H1 (cell line): ENCODE data around the gene SMARCD2. TPM values are rescaled to one million over a fixed set of nuclear protein-coding genes. Genes with fewer than 3 reads are reported as not detected.

Source experiments
- CTCF ChIA-PET: fragments of 300-600 bp; sonication (Branson Sonifier 250); formaldehyde crosslinking; loops from one replicate; lab custom pipeline; 2021; ENCODE audit not compliant: partially characterized antibody; lab: Charles Lee
- POLR2A ChIA-PET: fragments of 300-600 bp; sonication (Branson Sonifier 250); formaldehyde crosslinking; loops from one replicate; lab custom pipeline; 2021; ENCODE audit warnings: inconsistent platforms; ENCODE audit not compliant: partially characterized antibody; lab: Charles Lee
- DNase-seq, 2 experiments: peaks; one replicate each; pipeline versions ENCODE4 v3.0.0 to v3.0.0-alpha.2; 2010 to 2022; ENCODE audit warnings: low spot score in 2 of 2, low read depth in 1 of 2, mixed read lengths in 1 of 2
- FAIRE-seq: peaks from 2 replicates; lab custom pipeline; 2011; peaks lifted over from hg19 to GRCh38; lab: Jason Lieb, UNC
- H2AFZ ChIP-seq: 2 replicates; pipeline ENCODE4 v1.8.1; 2012; ENCODE audit warnings: low read length, inconsistent platforms
- H2AK5ac ChIP-seq: 2 replicates; pipeline ENCODE4 v1.6.1; 2013; ENCODE audit warnings: low read depth, low read length
- H2BK120ac ChIP-seq: replicated peaks from 2 replicates; pipeline ENCODE3; 2013; ENCODE audit warnings: low read depth, low read length, inconsistent platforms
- H2BK12ac ChIP-seq: 2 replicates; pipeline ENCODE4 v1.6.1; 2013; ENCODE audit warnings: low read depth, low read length
- H2BK15ac ChIP-seq: 2 replicates; pipeline ENCODE4 v1.6.1; 2013; ENCODE audit warnings: low read length
- H2BK20ac ChIP-seq: 2 replicates; pipeline ENCODE4 v1.6.1; 2013; ENCODE audit warnings: low read length
- H2BK5ac ChIP-seq: 2 replicates; pipeline ENCODE4 v1.6.1; 2013; ENCODE audit warnings: low read depth, low read length
- H3K14ac ChIP-seq: 2 replicates; pipeline ENCODE4 v1.6.1; 2013; ENCODE audit warnings: inconsistent platforms; ENCODE audit not compliant: insufficient read length
- H3K18ac ChIP-seq: 2 replicates; pipeline ENCODE4 v1.6.1; 2013; ENCODE audit warnings: low read length; ENCODE audit errors: extremely low read depth
- H3K23ac ChIP-seq: 2 replicates; pipeline ENCODE4 v1.6.1; 2013; ENCODE audit warnings: inconsistent platforms; ENCODE audit not compliant: insufficient read length
- H3K23me2 ChIP-seq: 2 replicates; pipeline ENCODE4 v1.6.1; 2013; ENCODE audit warnings: low read depth, low read length
- H3K27ac ChIP-seq: 2 replicates; pipeline ENCODE4 v1.6.1; 2011; ENCODE audit warnings: low read depth, low read length, inconsistent platforms
- H3K27me3 ChIP-seq, 4 experiments: replicated peaks in 1 of 4; 1 replicate in 1 of 4; 2 replicates in 3 of 4; pipeline versions ENCODE4 v1.6.1 to v1.8.1; 2011 to 2013; ENCODE audit warnings: low read length in 3 of 4, mild to moderate bottlenecking in 3 of 4, inconsistent platforms in 2 of 4, mixed read lengths in 2 of 4, moderate library complexity in 1 of 4; ENCODE audit not compliant: control insufficient read depth in 3 of 4, insufficient read depth in 3 of 4; ENCODE audit errors: extremely low read depth in 1 of 4
- H3K36me3 ChIP-seq, 4 experiments: 2 replicates each; pipeline versions ENCODE4 v1.6.1 to v1.8.1; 2011 to 2013; ENCODE audit warnings: mild to moderate bottlenecking in 4 of 4, low read length in 3 of 4, moderate library complexity in 2 of 4, control low read depth in 1 of 4, inconsistent platforms in 1 of 4; ENCODE audit not compliant: insufficient read depth in 4 of 4, control insufficient read depth in 2 of 4
- H3K4ac ChIP-seq: replicated peaks from 2 replicates; pipeline ENCODE3; 2013; ENCODE audit warnings: low read length, low read depth, mixed read lengths, inconsistent platforms; ENCODE audit not compliant: insufficient read length
- H3K4me1 ChIP-seq, 4 experiments: replicated peaks in 1 of 4; 1 replicate in 1 of 4; 2 replicates in 3 of 4; pipeline versions ENCODE4 v1.6.1 to v1.8.1; 2011 to 2013; ENCODE audit warnings: low read length in 3 of 4, inconsistent platforms in 2 of 4, mixed read lengths in 1 of 4; ENCODE audit not compliant: insufficient read depth in 4 of 4, control insufficient read depth in 3 of 4
- H3K4me2 ChIP-seq, 2 experiments: 2 replicates each; pipeline versions ENCODE4 v1.6.1 to v1.8.1; 2011 to 2013; ENCODE audit warnings: low read depth in 2 of 2, low read length in 2 of 2, control low read depth in 1 of 2, inconsistent platforms in 1 of 2, mild to moderate bottlenecking in 1 of 2; ENCODE audit not compliant: insufficient read depth in 1 of 2
- H3K4me3 ChIP-seq, 4 experiments: fragments of 200-600, 300-600 bp in 1 of 4; sonication (generic), shearing (Covaris generic), sonication (Bioruptor Twin) in 1 of 4; 2 replicates each; pipeline versions ENCODE4 v1.5.1 to v1.8.1; 2011 to 2016; ENCODE audit warnings: low read length in 4 of 4, low read depth in 3 of 4, control low read depth in 2 of 4, inconsistent platforms in 2 of 4, mild to moderate bottlenecking in 2 of 4, mixed read lengths in 1 of 4, moderate library complexity in 1 of 4; ENCODE audit not compliant: insufficient read depth in 2 of 4; ENCODE audit errors: extremely low read depth in 1 of 4
- H3K56ac ChIP-seq: replicated peaks from 2 replicates; pipeline ENCODE3; 2013; ENCODE audit warnings: low read depth, mild to moderate bottlenecking, mixed read lengths, low read length, inconsistent platforms; ENCODE audit not compliant: insufficient read length
- H3K79me1 ChIP-seq: 2 replicates; pipeline ENCODE4 v1.6.1; 2013; ENCODE audit warnings: low read depth, low read length, control low read depth
- H3K79me2 ChIP-seq, 2 experiments: 2 replicates each; pipeline versions ENCODE4 v1.6.1 to v1.8.1; 2012 to 2013; ENCODE audit warnings: low read length in 2 of 2, mild to moderate bottlenecking in 2 of 2, inconsistent platforms in 1 of 2; ENCODE audit not compliant: insufficient read depth in 2 of 2, control insufficient read depth in 1 of 2
- H3K9ac ChIP-seq, 4 experiments: replicated peaks in 1 of 4; 1 replicate in 1 of 4; 2 replicates in 3 of 4; pipeline versions ENCODE4 v1.6.1 to v1.8.1; 2011 to 2013; ENCODE audit warnings: low read depth in 3 of 4, low read length in 3 of 4, control low read depth in 2 of 4, mild to moderate bottlenecking in 2 of 4, moderate library complexity in 2 of 4, inconsistent platforms in 1 of 4; ENCODE audit errors: extremely low read depth in 1 of 4
- H3K9me3 ChIP-seq, 2 experiments: 2 replicates each; pipeline versions ENCODE4 v1.6.1 to v1.8.1; 2012 to 2013; ENCODE audit warnings: mild to moderate bottlenecking in 2 of 2, moderate library complexity in 2 of 2, control low read depth in 1 of 2, inconsistent platforms in 1 of 2, low read depth in 1 of 2, low read length in 1 of 2, mixed read lengths in 1 of 2; ENCODE audit not compliant: insufficient read depth in 2 of 2
- H4K20me1 ChIP-seq, 2 experiments: replicated peaks in 1 of 2; 2 replicates each; pipeline versions ENCODE3 to v1.8.1; 2011 to 2013; ENCODE audit warnings: inconsistent platforms in 2 of 2, low read length in 2 of 2, mild to moderate bottlenecking in 1 of 2; ENCODE audit not compliant: insufficient read depth in 2 of 2, control insufficient read depth in 1 of 2
- H4K5ac ChIP-seq: 2 replicates; pipeline ENCODE4 v1.6.1; 2013; ENCODE audit warnings: low read length, low read depth, mixed read lengths, inconsistent platforms; ENCODE audit not compliant: insufficient read length
- H4K8ac ChIP-seq: 2 replicates; pipeline ENCODE4 v1.8.0; 2013; ENCODE audit warnings: mild to moderate bottlenecking, moderate library complexity, low read length, inconsistent platforms; ENCODE audit not compliant: insufficient read depth; ENCODE audit errors: extremely low read depth
- H4K91ac ChIP-seq: replicated peaks from 2 replicates; pipeline ENCODE3; 2013; ENCODE audit warnings: low read length, mixed read lengths, inconsistent platforms; ENCODE audit not compliant: insufficient read length
- CBX8 ChIP-seq: fragments of 300-800, 300-1000 bp; sonication (generic); IDR thresholded peaks from 2 replicates; pipeline ENCODE4 v1.7.1; 2016; ENCODE audit warnings: low read depth, low read length, borderline replicate concordance
- EP300 ChIP-seq, 2 experiments: IDR thresholded peaks; 1 replicate in 1 of 2; 2 replicates in 1 of 2; pipeline ENCODE4 v1.6.1; 2011 to 2012; ENCODE audit warnings: low read depth in 2 of 2, low read length in 2 of 2, mild to moderate bottlenecking in 2 of 2, borderline replicate concordance in 1 of 2, inconsistent platforms in 1 of 2, moderate library complexity in 1 of 2
- KDM1A ChIP-seq: fragments of 200-600, 300-600 bp; sonication (generic); IDR thresholded peaks from 2 replicates; pipeline ENCODE4 v1.7.1; 2016; ENCODE audit warnings: mild to moderate bottlenecking, low read length, borderline replicate concordance
- MAFK ChIP-seq: IDR thresholded peaks from 2 replicates; pipeline ENCODE4 v1.6.1; 2012; ENCODE audit warnings: low read depth, mild to moderate bottlenecking, improper control_type of control experiment, low read length
- RNF2 ChIP-seq: fragments of 200-900, 300-1000 bp; sonication (generic); IDR thresholded peaks from 2 replicates; pipeline ENCODE4 v1.7.1; 2016; ENCODE audit warnings: borderline replicate concordance, low read depth, mild to moderate bottlenecking, antibody characterized with exemption, low read length; ENCODE audit not compliant: poor library complexity, severe bottlenecking; ENCODE audit errors: missing control alignments
- SP1 ChIP-seq: IDR thresholded peaks from 2 replicates; pipeline ENCODE4 v1.6.1; 2011; ENCODE audit warnings: low read depth, low read length
- TEAD4 ChIP-seq: IDR thresholded peaks from 2 replicates; pipeline ENCODE4 v1.6.1; 2012; ENCODE audit warnings: low read depth, low read length, inconsistent platforms, mixed read lengths
- WGBS, 2 experiments: shearing (Covaris generic) in 1 of 2; methylation state at CpG; one replicate each; pipeline versions ENCODE4 v1.1.6 to v1.1.7; 2013 to 2015; ENCODE audit warnings: low lambda C conversion rate in 2 of 2, mixed read lengths in 2 of 2, inconsistent platforms in 1 of 2, low coverage in 1 of 2, missing lambda C conversion rate in 1 of 2; ENCODE audit not compliant: insufficient replicate concordance in 2 of 2, insufficient coverage in 1 of 2, insufficient read length in 1 of 2; ENCODE audit errors: extremely low coverage in 1 of 2, missing lambda C conversion rate in 1 of 2; 5-methylcytosine and 5-hydroxymethylcytosine counted together
- polyA plus RNA-seq, 7 experiments: library from polyadenylated mRNA; depleted of rRNA in 3 of 7; stranded (reverse) in 5 of 7; unstranded in 2 of 7; fragments of >200 nt in 5 of 7; fragments of 200-250 nt in 2 of 7; gene quantifications; 1 replicate in 5 of 7; 2 replicates in 1 of 7; 4 replicates in 1 of 7; pipeline versions ENCODE4 v1.2.1 to v1.2.3, GENCODE V29; 2011 to 2013; ENCODE audit warnings: missing spikeins in 2 of 7, mixed read lengths in 2 of 7
- total RNA-seq: library from RNA; stranded (reverse); fragmentation: NEBNext Ultra II Directional; extraction: Animal tissue kit (Norgen Biotek cat#: 25700); gene quantifications from 2 replicates; pipeline ENCODE4 v1.2.1, GENCODE V29; 2021
- TF ChIP-seq, protein P1 (sequence below): IDR thresholded peaks from 2 replicates; pipeline ENCODE4 v1.6.1; 2012; ENCODE audit warnings: low read length, inconsistent platforms

The SMARCD2 gene
- total and polyA plus RNA-seq, 2 of the 8 experiments (the other 6 are each of a cell fraction or from before 2014, with no cell fraction given), result 90.0 to 92.2 TPM

DNA sequence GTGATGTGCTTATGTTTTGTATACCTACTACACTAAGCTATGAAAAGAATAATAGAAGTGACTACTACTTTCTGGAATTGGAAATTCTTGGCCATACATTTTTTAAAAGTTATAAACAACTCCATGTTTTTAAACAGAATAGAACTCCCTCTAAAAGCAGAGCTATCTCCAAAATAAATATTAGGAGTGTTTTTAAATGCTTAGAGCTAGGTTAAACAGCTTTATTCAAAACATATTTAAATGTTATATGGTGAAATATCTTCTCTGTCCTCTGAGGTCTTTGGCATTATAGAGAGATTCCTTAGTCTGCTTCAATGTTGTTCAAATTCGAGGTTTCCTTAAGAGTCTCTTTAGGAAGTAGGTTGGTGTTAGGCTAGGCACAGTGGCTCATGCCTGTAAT lies 38.2 kb downstream of the SMARCD2 start:
- FAIRE-seq (no peak), DNase-seq (peak in 1 of 2 experiments; percentile 8)
- ChIA-PET POLR2A (interaction anchor here (1.0 to 2.0 kb wide), 9 partner anchors 9 to 31 kb away, joined by 3 to 8 read pairs (median 5); partner anchors contain the start of genes CCDC47 and DDX42), CTCF (interaction anchor here (0.7 to 1.6 kb wide), 7 partner anchors 10 to 378 kb away, joined by 3 to 6 read pairs (median 3); partner anchors contain the start of genes CCDC47 and DDX42)
- no peaks in the 10 kb centered on the region for H3K27me3 ChIP-seq
- H2BK12ac ChIP-seq, result no peak overlapping the region
- H4K8ac ChIP-seq, result no peak overlapping the region
- no peak overlapping the region for H3K14ac ChIP-seq
- no peak overlapping the region for H3K23ac ChIP-seq
- H3K79me1 ChIP-seq, result no peaks in the 10 kb centered on the region; the same call in 1 of the 2 replicates
- H2BK15ac ChIP-seq, result no peak overlapping the region
- H2AK5ac ChIP-seq, result no peak overlapping the region
- no peaks in the 10 kb centered on the region for H3K79me2 ChIP-seq
- no peak overlapping the region for H3K56ac ChIP-seq
- no peak overlapping the region for H3K27ac ChIP-seq
- no peak overlapping the region for H2BK5ac ChIP-seq
- no peaks in the 10 kb centered on the region for H3K9me3 ChIP-seq
- peaks cover 32 to 95% (median 74%) of the 10 kb centered on the region in 4 experiments for H3K36me3 ChIP-seq
- no peak overlapping the region for H3K9ac ChIP-seq
- no peak overlapping the region for H3K4me2 ChIP-seq
- no peak overlapping the region for H4K91ac ChIP-seq
- TF ChIP-seq RNF2, result no peak
- no peak for TF ChIP-seq MAFK
- TF ChIP-seq, protein P1, sequence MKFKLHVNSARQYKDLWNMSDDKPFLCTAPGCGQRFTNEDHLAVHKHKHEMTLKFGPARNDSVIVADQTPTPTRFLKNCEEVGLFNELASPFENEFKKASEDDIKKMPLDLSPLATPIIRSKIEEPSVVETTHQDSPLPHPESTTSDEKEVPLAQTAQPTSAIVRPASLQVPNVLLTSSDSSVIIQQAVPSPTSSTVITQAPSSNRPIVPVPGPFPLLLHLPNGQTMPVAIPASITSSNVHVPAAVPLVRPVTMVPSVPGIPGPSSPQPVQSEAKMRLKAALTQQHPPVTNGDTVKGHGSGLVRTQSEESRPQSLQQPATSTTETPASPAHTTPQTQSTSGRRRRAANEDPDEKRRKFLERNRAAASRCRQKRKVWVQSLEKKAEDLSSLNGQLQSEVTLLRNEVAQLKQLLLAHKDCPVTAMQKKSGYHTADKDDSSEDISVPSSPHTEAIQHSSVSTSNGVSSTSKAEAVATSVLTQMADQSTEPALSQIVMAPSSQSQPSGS, result no peak
- TF ChIP-seq CBX8, result no peak
- no peak for TF ChIP-seq EP300 (IDR thresholded peaks at IDR 0.05; ENCODE audit: borderline replicate concordance in 1 of 2, low read depth in 2 of 2, low read length in 2 of 2)
- TF ChIP-seq TEAD4, result no peak
- no peak for TF ChIP-seq SP1
- TF ChIP-seq KDM1A, result no peak
- TF ChIP-seq, all 59 proteins: peak for 0
- H4K20me1 ChIP-seq, result peaks cover 3% of the 10 kb centered on the region in 2 experiments
- H3K4ac ChIP-seq, result no peak overlapping the region
- no peak overlapping the region for H2BK20ac ChIP-seq
- no peak overlapping the region for H2AFZ ChIP-seq
- no peak overlapping the region for H4K5ac ChIP-seq
- WGBS, 2 experiments, result 95% methylated on average over 1 of the region's 1 CpG; no CpG with 5 or more reads in 1 of the 2 experiments
- H3K18ac ChIP-seq, result no peak overlapping the region
- H3K4me1 ChIP-seq, result no peaks in the 10 kb centered on the region
- no peaks in the 10 kb centered on the region for H3K23me2 ChIP-seq
- H2BK120ac ChIP-seq, result no peak overlapping the region
- H3K4me3 ChIP-seq, result no peak overlapping the region
